DOHH2 (cell line): Measurements from ENCODE around the gene MRPL47.

Source experiments
- H3F3A ChIP-seq: fragments of 200-600 bp; sonication (generic), shearing (Covaris generic); 2 replicates; pipeline ENCODE4 v1.6.0; 2016; ENCODE audit warnings: antibody characterized with exemption, mild to moderate bottlenecking; ENCODE audit not compliant: control insufficient read depth, insufficient read depth
- H3K27ac ChIP-seq: fragments of 200-600 bp; sonication (generic); 2 replicates; pipeline ENCODE4 v1.5.1; 2014; ENCODE audit warnings: low read depth, mild to moderate bottlenecking, low read length, moderate library complexity
- H3K27me3 ChIP-seq: fragments of 200-600 bp; sonication (generic); 2 replicates; pipeline ENCODE4 v1.6.1; 2014; ENCODE audit warnings: mild to moderate bottlenecking, low read length, mixed read lengths; ENCODE audit not compliant: control insufficient read depth
- H3K36me3 ChIP-seq: fragments of 200-600 bp; sonication (generic); 2 replicates; pipeline ENCODE4 v1.6.1; 2014; ENCODE audit warnings: mild to moderate bottlenecking, low read length, moderate library complexity, mixed read lengths; ENCODE audit not compliant: control insufficient read depth
- H3K4me1 ChIP-seq: fragments of 200-600 bp; sonication (generic); 2 replicates; pipeline ENCODE4 v1.6.1; 2014; ENCODE audit warnings: mild to moderate bottlenecking, low read length, mixed read lengths; ENCODE audit not compliant: control insufficient read depth
- H3K4me2 ChIP-seq: fragments of 200-600 bp; sonication (generic); 2 replicates; pipeline ENCODE4 v1.6.0; 2014; ENCODE audit warnings: mild to moderate bottlenecking, low read length, moderate library complexity
- H3K4me3 ChIP-seq: fragments of 200-600 bp; sonication (generic); 2 replicates; pipeline ENCODE4 v1.5.1; 2014; ENCODE audit warnings: mild to moderate bottlenecking, low read length, mixed read lengths
- H3K79me2 ChIP-seq: fragments of 200-600 bp; sonication (generic); 2 replicates; pipeline ENCODE4 v1.6.1; 2014; ENCODE audit warnings: mild to moderate bottlenecking, low read length, mixed read lengths; ENCODE audit not compliant: control insufficient read depth
- H3K9me2 ChIP-seq: fragments of 200-600 bp; sonication (generic); replicated peaks from 2 replicates; pipeline ENCODE4 v1.6.1; 2014; ENCODE audit warnings: mild to moderate bottlenecking, low read length, mixed read lengths; ENCODE audit not compliant: control insufficient read depth
- H3K9me3 ChIP-seq: fragments of 200-600 bp; sonication (generic); 2 replicates; pipeline ENCODE4 v1.6.1; 2014; ENCODE audit warnings: antibody characterized with exemption, low read length, mixed read lengths; ENCODE audit not compliant: control insufficient read depth, insufficient read depth
- H4K20me1 ChIP-seq: fragments of 200-600 bp; sonication (generic); 2 replicates; pipeline ENCODE4 v1.6.0; 2014; ENCODE audit warnings: low read depth, mild to moderate bottlenecking, antibody characterized with exemption, low read length, moderate library complexity; ENCODE audit not compliant: control insufficient read depth, insufficient read depth
- CTCF ChIP-seq: fragments of 200-600 bp; sonication (generic); IDR thresholded peaks from one replicate; pipeline ENCODE4 v1.5.1; 2014; ENCODE audit warnings: antibody characterized with exemption, mild to moderate bottlenecking, low read depth, low read length; ENCODE audit not compliant: poor library complexity, severe bottlenecking
- EZH2phosphoT487 ChIP-seq: fragments of 200-600 bp; sonication (generic); IDR thresholded peaks from 2 replicates; pipeline ENCODE4 v1.6.1; 2017; ENCODE audit warnings: borderline replicate concordance, mild to moderate bottlenecking, antibody characterized with exemption, low read length, moderate library complexity, mixed read lengths

Gene MRPL47

GRCh38 chr3:179622023-179622422 lies 17.6 kb upstream of the MRPL47 start:
- Histone ChIP-seq H3K4me2 (no peak overlapping the region), H3K4me1 (no peaks in the 10 kb centered on the region), H3F3A (peaks cover 4% of the 10 kb centered on the region; the same call in 1 of the 2 replicates), H3K9me2 (no peaks in the 10 kb centered on the region), H3K9me3 (no peaks in the 10 kb centered on the region), H4K20me1 (no peaks in the 10 kb centered on the region), H3K27ac (no peak overlapping the region), H3K36me3 (peaks cover 59% of the 10 kb centered on the region), H3K4me3 (no peak overlapping the region), H3K27me3 (no peaks in the 10 kb centered on the region), H3K79me2 (no peaks in the 10 kb centered on the region; the same call in 1 of the 2 replicates)
- TF ChIP-seq EZH2phosphoT487 (no peak), CTCF (no peak)

GRCh38 chr3:179615458-179616173 lies 11.2 kb upstream of the MRPL47 start:
- no peak overlapping the region for H3K27ac ChIP-seq
- H3K79me2 ChIP-seq: peaks cover 28% of the 10 kb centered on the region

GRCh38 chr3:179613807-179614206 lies 9.4 kb upstream of the MRPL47 start:
- Histone ChIP-seq H3K4me2 (no peak overlapping the region), H3K27ac (no peak overlapping the region), H3F3A (0 out of 2 replicates have a peak, but pooled peaks cover 4% of the 10 kb centered on the region), H3K9me3 (no peaks in the 10 kb centered on the region), H3K4me1 (peaks cover 17% of the 10 kb centered on the region), H3K36me3 (peaks cover 50% of the 10 kb centered on the region), H3K27me3 (no peaks in the 10 kb centered on the region), H3K4me3 (no peak overlapping the region), H3K79me2 (peaks cover 45% of the 10 kb centered on the region), H4K20me1 (no peaks in the 10 kb centered on the region), H3K9me2 (no peaks in the 10 kb centered on the region)
- TF ChIP-seq EZH2phosphoT487: no peak
- no peak for TF ChIP-seq CTCF

More at GRCh38 chr3:179615458-179616173, 11.2 kb upstream of the MRPL47 start:
- H3K4me3 ChIP-seq: no peak overlapping the region
- H4K20me1 ChIP-seq: no peaks in the 10 kb centered on the region
- no peaks in the 10 kb centered on the region for H3K9me2 ChIP-seq
- H3K9me3 ChIP-seq: no peaks in the 10 kb centered on the region
- TF ChIP-seq CTCF (no peak), EZH2phosphoT487 (no peak)
- peaks cover 42% of the 10 kb centered on the region for H3K36me3 ChIP-seq
- peaks cover 10% of the 10 kb centered on the region for H3K4me1 ChIP-seq
- 0 out of 2 replicates have a peak, but pooled peaks cover 4% of the 10 kb centered on the region for H3F3A ChIP-seq
- H3K27me3 ChIP-seq: no peaks in the 10 kb centered on the region
- H3K4me2 ChIP-seq: no peak overlapping the region
